Measurements from ENCODE around the gene MAP3K7CL. TPM values are rescaled to one million over a fixed set of nuclear protein-coding genes. Genes with fewer than 3 reads are reported as not detected.

MAP3K7CL gene
- total and polyA plus RNA-seq, 4 donors: 1.4 to 3.5 (median 3.1) TPM

DNA sequence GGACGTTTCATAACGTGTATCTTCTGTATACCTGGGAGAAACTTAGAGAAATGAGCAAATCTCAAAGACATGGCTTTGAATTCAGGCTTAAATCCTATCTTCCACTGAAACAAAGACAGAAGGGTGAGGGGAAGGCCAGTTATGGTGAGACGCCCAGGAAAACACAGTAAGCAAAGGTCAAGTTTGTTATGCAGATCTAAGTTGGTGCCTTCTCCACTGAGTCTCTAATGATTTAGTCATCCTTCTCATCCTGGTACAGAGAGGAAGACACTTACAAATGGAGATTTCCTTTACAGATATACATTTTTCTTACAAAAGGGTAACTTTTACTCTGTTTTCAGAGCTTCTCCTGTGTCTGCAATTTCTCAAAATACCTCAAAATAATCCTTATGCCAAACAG lies 64.4 kb downstream of the MAP3K7CL start:
- 32% methylated on average over 3 of the region's 3 CpGs for WGBS
- peak overlapping the region in 2 of 3 donors; percentile 10 to 37 for H3K4me3 ChIP-seq (ENCODE audit: low read depth in 1 of 3, low read length in 3 of 3)
- H3K9ac ChIP-seq (ENCODE audit: low read depth in 1 of 2, low read length in 2 of 2): peak overlapping the region in 1 of 2 donors; percentile 79
- peak overlapping the region; percentile 68 to 69 for H3K27ac ChIP-seq (ENCODE audit: low read depth in 1 of 2, low read length in 2 of 2)
- peaks cover 9 to 47% (median 20%) of the 10 kb centered on the region in 4 donors for H3K4me1 ChIP-seq (ENCODE audit: control insufficient read depth in 4 of 4, insufficient read depth in 4 of 4, low read length in 3 of 4)
- no peaks in the 10 kb centered on the region for H3K36me3 ChIP-seq (ENCODE audit: control insufficient read depth in 4 of 4, insufficient read depth in 3 of 4, low read depth in 1 of 4, low read length in 3 of 4)
- no peaks in the 10 kb centered on the region for H3K27me3 ChIP-seq (ENCODE audit: control insufficient read depth in 4 of 4, insufficient read depth in 4 of 4, low read length in 3 of 4)
- no peak for TF ChIP-seq SP1 (IDR thresholded peaks at IDR 0.05)
- no peak for TF ChIP-seq NR2F2 (IDR thresholded peaks at IDR 0.05)
- no peak for TF ChIP-seq EGR1 (IDR thresholded peaks at IDR 0.05; ENCODE audit: low read depth in 2 of 2)
- TF ChIP-seq YY1 (IDR thresholded peaks at IDR 0.05): peak; percentile 29
- TF ChIP-seq, protein P1, sequence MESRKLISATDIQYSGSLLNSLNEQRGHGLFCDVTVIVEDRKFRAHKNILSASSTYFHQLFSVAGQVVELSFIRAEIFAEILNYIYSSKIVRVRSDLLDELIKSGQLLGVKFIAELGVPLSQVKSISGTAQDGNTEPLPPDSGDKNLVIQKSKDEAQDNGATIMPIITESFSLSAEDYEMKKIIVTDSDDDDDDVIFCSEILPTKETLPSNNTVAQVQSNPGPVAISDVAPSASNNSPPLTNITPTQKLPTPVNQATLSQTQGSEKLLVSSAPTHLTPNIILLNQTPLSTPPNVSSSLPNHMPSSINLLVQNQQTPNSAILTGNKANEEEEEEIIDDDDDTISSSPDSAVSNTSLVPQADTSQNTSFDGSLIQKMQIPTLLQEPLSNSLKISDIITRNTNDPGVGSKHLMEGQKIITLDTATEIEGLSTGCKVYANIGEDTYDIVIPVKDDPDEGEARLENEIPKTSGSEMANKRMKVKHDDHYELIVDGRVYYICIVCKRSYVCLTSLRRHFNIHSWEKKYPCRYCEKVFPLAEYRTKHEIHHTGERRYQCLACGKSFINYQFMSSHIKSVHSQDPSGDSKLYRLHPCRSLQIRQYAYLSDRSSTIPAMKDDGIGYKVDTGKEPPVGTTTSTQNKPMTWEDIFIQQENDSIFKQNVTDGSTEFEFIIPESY (IDR thresholded peaks at IDR 0.05): no peak
- no peak for TF ChIP-seq TAF1 (conservative IDR thresholded peaks at IDR 0.05)
- no peak for TF ChIP-seq FOXA2 (IDR thresholded peaks at IDR 0.05)
- no peak for TF ChIP-seq FOXA1 (IDR thresholded peaks at IDR 0.05)
- TF ChIP-seq, protein P2, sequence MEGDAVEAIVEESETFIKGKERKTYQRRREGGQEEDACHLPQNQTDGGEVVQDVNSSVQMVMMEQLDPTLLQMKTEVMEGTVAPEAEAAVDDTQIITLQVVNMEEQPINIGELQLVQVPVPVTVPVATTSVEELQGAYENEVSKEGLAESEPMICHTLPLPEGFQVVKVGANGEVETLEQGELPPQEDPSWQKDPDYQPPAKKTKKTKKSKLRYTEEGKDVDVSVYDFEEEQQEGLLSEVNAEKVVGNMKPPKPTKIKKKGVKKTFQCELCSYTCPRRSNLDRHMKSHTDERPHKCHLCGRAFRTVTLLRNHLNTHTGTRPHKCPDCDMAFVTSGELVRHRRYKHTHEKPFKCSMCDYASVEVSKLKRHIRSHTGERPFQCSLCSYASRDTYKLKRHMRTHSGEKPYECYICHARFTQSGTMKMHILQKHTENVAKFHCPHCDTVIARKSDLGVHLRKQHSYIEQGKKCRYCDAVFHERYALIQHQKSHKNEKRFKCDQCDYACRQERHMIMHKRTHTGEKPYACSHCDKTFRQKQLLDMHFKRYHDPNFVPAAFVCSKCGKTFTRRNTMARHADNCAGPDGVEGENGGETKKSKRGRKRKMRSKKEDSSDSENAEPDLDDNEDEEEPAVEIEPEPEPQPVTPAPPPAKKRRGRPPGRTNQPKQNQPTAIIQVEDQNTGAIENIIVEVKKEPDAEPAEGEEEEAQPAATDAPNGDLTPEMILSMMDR (IDR thresholded peaks at IDR 0.05; ENCODE audit: low read depth, low read length, missing input control): no peak
- TF ChIP-seq GABPA (IDR thresholded peaks at IDR 0.05 in 1 of 2, conservative IDR thresholded peaks at IDR 0.05 in 1 of 2): no peak
- no peak for TF ChIP-seq RAD21 (IDR thresholded peaks at IDR 0.05)
- no peak for TF ChIP-seq HNF4G (IDR thresholded peaks at IDR 0.05)
- TF ChIP-seq HNF4A (conservative IDR thresholded peaks at IDR 0.05): peak; percentile 10 to 15
- TF ChIP-seq RXRA (IDR thresholded peaks at IDR 0.05): no peak
- no peak for TF ChIP-seq MAX (IDR thresholded peaks at IDR 0.05)
- TF ChIP-seq ATF3 (IDR thresholded peaks at IDR 0.05): no peak
- no peaks in the 10 kb centered on the region for H3K9me3 ChIP-seq (ENCODE audit: control insufficient read depth in 4 of 4, low read length in 3 of 4)
- no peak for DNase-seq (ENCODE audit: low spot score)

- Histone ChIP-seq H3K9ac (ENCODE audit: low read depth in 1 of 2, low read length in 2 of 2) (no peak overlapping the region), H3K27ac (ENCODE audit: low read depth in 1 of 2, low read length in 2 of 2) (peak overlapping the region; percentile 32 to 67), H3K36me3 (ENCODE audit: control insufficient read depth in 4 of 4, insufficient read depth in 3 of 4, low read depth in 1 of 4, low read length in 3 of 4) (no peaks in the 10 kb centered on the region), H3K4me3 (ENCODE audit: low read depth in 1 of 3, low read length in 3 of 3) (no peak overlapping the region), H3K9me3 (ENCODE audit: control insufficient read depth in 4 of 4, low read length in 3 of 4) (peaks cover 0 to 3% (median 0%) of the 10 kb centered on the region in 4 donors), H3K27me3 (ENCODE audit: control insufficient read depth in 4 of 4, insufficient read depth in 4 of 4, low read length in 3 of 4) (no peaks in the 10 kb centered on the region), H3K4me1 (ENCODE audit: control insufficient read depth in 4 of 4, insufficient read depth in 4 of 4, low read length in 3 of 4) (peaks cover 9 to 37% (median 18%) of the 10 kb centered on the region in 4 donors)
- 45% methylated on average over 8 of the region's 8 CpGs for WGBS
- DNase-seq (ENCODE audit: low spot score): no peak
- TF ChIP-seq ATF3 (IDR thresholded peaks at IDR 0.05) (peak; percentile 41), TAF1 (conservative IDR thresholded peaks at IDR 0.05) (no peak), RXRA (IDR thresholded peaks at IDR 0.05) (peak in 1 of 2 donors; percentile 30), YY1 (IDR thresholded peaks at IDR 0.05) (no peak), JUND (IDR thresholded peaks at IDR 0.05) (peak; percentile 90 to 92), MAX (IDR thresholded peaks at IDR 0.05) (peak; percentile 30), RAD21 (IDR thresholded peaks at IDR 0.05) (peak; percentile 43 to 48), SP1 (IDR thresholded peaks at IDR 0.05) (no peak), HNF4G (IDR thresholded peaks at IDR 0.05) (no peak)
Observed at GRCh38 chr21:29195981-29196669, 65.7 kb downstream of the MAP3K7CL start.
